ENCODE results near the gene UBE2N. TPM values are rescaled to one million over a fixed set of nuclear protein-coding genes. Genes with fewer than 3 reads are reported as not detected.

Gene UBE2N
- total RNA-seq, 1 donor from 2014 or later, result 70.0 TPM

- TF ChIP-seq, protein P1, sequence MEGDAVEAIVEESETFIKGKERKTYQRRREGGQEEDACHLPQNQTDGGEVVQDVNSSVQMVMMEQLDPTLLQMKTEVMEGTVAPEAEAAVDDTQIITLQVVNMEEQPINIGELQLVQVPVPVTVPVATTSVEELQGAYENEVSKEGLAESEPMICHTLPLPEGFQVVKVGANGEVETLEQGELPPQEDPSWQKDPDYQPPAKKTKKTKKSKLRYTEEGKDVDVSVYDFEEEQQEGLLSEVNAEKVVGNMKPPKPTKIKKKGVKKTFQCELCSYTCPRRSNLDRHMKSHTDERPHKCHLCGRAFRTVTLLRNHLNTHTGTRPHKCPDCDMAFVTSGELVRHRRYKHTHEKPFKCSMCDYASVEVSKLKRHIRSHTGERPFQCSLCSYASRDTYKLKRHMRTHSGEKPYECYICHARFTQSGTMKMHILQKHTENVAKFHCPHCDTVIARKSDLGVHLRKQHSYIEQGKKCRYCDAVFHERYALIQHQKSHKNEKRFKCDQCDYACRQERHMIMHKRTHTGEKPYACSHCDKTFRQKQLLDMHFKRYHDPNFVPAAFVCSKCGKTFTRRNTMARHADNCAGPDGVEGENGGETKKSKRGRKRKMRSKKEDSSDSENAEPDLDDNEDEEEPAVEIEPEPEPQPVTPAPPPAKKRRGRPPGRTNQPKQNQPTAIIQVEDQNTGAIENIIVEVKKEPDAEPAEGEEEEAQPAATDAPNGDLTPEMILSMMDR (IDR thresholded peaks at IDR 0.05), result peak; percentile 25
- Mint-ChIP-seq H3K4me3 (ENCODE audit: unreplicated experiment) (peak within 1 kb of the TSS; percentile 100), H3K27ac (ENCODE audit: unreplicated experiment) (peak within 1 kb of the TSS; percentile 100), H3K4me1 (ENCODE audit: low read depth) (peaks cover 55% of the 10 kb centered on the region), H3K36me3 (ENCODE audit: low read depth) (no peaks in the 10 kb centered on the region), H3K27me3 (ENCODE audit: low read depth) (no peaks in the 10 kb centered on the region), H3K9me3 (ENCODE audit: low read depth) (no peaks in the 10 kb centered on the region)
- DNase-seq (ENCODE audit: low spot score), result peak; percentile 97
Measured at GRCh38 chr12:93377252-93378195, 64.2 kb downstream of the UBE2N start, which contains the start of gene NUDT4. Gene NUDT4 (plus strand): TSS chr12:93377925. CDS start chr12:93378323, 398 bp downstream.

DNA sequence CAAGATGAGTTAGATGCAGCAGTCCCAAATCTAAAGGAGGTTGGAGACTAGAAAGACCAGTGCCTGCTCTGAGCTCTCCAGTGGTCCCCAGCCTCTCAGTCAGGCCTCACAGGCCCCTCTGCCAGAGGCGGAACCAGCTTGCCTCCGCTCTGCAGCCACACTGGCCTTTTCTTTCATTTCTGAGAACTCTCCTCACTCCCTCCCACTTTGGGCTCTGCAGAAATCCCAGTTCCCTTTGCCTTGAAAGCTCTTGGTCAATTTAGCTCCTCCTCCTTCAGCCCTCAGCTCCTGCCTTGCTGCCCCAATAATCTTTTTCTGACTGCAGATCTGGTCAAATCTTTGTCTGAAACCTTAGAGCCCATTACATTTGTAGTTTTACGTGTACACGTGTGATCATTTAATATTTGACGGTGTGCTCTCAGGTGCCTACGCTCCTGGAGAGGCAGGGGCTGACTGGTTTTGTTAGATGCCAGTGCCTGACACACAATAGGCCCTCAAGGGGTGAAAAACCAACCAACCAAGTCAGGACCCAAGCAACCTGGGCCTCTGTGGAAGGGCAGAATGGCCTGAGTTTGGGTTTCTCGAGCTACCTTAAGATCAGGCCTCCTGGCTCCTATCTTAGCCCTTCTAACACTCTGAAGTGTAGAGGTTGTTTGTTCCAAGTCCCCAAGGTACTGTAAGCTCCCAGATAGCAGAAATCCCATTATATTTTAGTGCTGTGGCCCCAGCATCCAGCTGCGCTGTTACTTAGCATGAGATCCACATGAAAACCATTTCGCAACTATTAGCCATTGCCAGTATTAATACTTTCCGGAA is 65.1 kb downstream of the UBE2N start:
- H3K4me1 Mint-ChIP-seq (ENCODE audit: low read depth), result peaks cover 48% of the 10 kb centered on the region
- no peaks in the 10 kb centered on the region for H3K27me3 Mint-ChIP-seq (ENCODE audit: low read depth)
- H3K27ac Mint-ChIP-seq (ENCODE audit: unreplicated experiment), result peak overlapping the region; percentile 92
- TF ChIP-seq, protein P1 (IDR thresholded peaks at IDR 0.05), result no peak
- DNase-seq (ENCODE audit: low spot score), result no peak
- no peaks in the 10 kb centered on the region for H3K36me3 Mint-ChIP-seq (ENCODE audit: low read depth)
- no peaks in the 10 kb centered on the region for H3K9me3 Mint-ChIP-seq (ENCODE audit: low read depth)
- peak overlapping the region; percentile 77 for H3K4me3 Mint-ChIP-seq (ENCODE audit: unreplicated experiment)

DNA sequence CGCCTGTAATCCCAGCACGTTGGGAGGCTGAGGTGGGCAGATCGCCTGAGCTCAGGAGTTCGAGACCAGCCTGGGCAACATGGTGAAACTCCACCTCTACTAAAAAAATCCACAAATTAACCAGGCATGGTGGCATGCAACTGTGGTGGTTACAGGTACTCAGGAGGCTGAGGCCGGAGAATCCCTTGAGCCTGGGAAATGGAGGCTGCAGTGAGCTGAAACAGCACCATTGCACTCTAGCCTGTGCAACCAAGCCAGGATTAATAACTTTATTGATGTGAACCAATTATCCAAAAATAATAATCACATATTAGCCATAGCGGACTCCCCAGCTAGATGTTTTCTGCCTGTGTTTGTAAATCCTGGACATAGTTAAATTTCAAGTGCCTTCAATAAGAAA is 65.8 kb downstream of the UBE2N start:
- H3K27ac Mint-ChIP-seq (ENCODE audit: unreplicated experiment), result no peak overlapping the region
- no peak overlapping the region for H3K4me3 Mint-ChIP-seq (ENCODE audit: unreplicated experiment)
- H3K4me1 Mint-ChIP-seq (ENCODE audit: low read depth), result peaks cover 40% of the 10 kb centered on the region
- no peaks in the 10 kb centered on the region for H3K27me3 Mint-ChIP-seq (ENCODE audit: low read depth)
- TF ChIP-seq, protein P1 (IDR thresholded peaks at IDR 0.05), result no peak
- H3K36me3 Mint-ChIP-seq (ENCODE audit: low read depth), result no peaks in the 10 kb centered on the region
- H3K9me3 Mint-ChIP-seq (ENCODE audit: low read depth), result no peaks in the 10 kb centered on the region
- DNase-seq (ENCODE audit: low spot score), result no peak

DNA sequence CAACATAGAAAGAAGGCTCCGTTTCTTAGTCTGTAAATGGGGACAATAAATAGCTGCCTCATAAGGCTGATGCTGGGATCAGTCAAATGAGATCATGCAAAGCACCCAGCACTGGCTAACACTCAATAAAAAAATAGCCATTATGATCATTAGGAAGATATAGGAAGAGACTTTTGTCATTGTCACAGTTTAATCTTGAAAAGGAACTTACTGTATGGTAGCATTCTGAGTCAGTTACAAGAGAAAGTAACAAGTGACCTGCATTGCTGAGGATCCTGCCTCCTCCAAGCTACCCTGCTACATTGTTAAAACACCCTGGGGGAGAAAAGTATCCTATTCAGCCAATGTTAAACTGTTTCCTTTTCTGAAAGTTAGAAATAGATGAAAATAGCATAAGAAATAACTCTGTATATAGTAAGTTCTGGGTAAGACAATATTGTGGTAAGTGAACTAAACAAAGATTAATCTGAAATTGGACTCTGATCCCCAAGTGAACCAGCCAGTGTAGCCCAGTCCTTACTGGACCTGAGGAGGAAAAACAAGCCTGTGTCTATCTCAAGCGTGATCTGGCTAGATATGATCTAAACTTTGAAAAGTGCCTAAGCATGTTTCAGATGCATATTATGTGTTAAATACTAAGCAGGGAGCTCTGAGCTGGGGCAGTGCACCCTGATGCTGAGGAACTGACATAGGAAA is 67.6 kb downstream of the UBE2N start:
- TF ChIP-seq, protein P1 (IDR thresholded peaks at IDR 0.05), result no peak
- H3K4me1 Mint-ChIP-seq (ENCODE audit: low read depth), result peaks cover 26% of the 10 kb centered on the region
- H3K27ac Mint-ChIP-seq (ENCODE audit: unreplicated experiment), result peak overlapping the region; percentile 8
- no peaks in the 10 kb centered on the region for H3K36me3 Mint-ChIP-seq (ENCODE audit: low read depth)
- DNase-seq (ENCODE audit: low spot score), result no peak
- H3K4me3 Mint-ChIP-seq (ENCODE audit: unreplicated experiment), result no peak overlapping the region
- H3K27me3 Mint-ChIP-seq (ENCODE audit: low read depth), result no peaks in the 10 kb centered on the region
- H3K9me3 Mint-ChIP-seq (ENCODE audit: low read depth), result no peaks in the 10 kb centered on the region
